GM10847 (cell line): ENCODE results near the gene SDK1.

Source experiments
- POLR2A ChIP-seq: IDR thresholded peaks from 2 replicates; pipeline ENCODE4 v1.6.1; 2011; ENCODE audit not compliant: insufficient read length; ENCODE audit errors: extremely low read depth

SDK1 gene

DNA sequence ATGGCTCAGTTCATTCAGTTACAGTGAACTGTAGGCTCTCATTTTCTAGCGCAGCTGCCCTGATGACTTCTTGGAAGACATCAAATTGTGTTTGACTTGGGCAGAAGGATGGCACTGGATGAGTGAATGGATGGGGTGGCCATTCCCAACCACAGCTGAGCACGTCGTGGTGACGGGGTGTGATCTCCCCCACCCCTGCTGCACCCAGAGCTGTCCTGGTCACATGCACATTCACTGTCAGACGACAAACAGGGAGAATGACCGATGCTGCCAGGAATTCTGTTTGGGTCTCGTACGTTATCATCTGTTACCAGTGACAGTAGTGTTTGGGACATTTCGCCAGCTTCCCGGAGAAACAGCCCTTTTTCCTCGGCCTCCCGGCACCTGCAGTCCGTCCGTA is 623.2 kb downstream of the SDK1 start:
- no peak for TF ChIP-seq POLR2A

DNA sequence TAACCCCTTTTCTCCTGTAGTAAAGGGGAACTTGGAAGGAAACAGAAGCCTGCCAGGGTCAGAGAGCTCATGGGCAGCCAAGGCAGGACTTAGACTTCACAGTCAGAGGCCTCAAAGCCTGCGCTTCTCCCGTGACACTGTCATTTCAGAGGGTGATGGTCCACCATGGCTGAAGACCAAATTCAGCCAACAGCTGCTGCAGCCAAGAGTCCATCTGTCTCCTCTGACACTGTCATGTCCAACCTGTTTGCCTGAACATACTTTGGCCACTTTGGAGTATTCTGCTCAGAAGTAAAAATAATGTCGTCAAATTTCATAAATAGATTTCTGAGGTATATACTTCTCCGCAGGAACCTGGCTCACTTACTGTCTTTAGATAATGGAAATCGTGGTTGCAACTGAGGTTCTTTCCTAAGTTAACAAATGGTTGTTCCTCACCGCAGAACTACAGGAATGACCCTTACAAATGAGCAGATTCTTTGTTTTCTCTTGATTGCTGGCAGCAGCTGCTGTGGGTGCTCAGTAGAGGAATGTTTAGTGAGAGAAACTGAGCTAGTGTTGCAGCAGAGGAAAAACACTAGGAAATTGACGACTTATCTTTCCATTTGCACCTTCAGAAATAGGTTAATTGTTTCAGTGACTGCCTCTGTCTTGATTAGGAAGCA is 626.5 kb downstream of the SDK1 start:
- TF ChIP-seq POLR2A, result no peak

GRCh38 chr7:3928727-3929515 is 627.9 kb downstream of the SDK1 start:
- no peak for TF ChIP-seq POLR2A

DNA sequence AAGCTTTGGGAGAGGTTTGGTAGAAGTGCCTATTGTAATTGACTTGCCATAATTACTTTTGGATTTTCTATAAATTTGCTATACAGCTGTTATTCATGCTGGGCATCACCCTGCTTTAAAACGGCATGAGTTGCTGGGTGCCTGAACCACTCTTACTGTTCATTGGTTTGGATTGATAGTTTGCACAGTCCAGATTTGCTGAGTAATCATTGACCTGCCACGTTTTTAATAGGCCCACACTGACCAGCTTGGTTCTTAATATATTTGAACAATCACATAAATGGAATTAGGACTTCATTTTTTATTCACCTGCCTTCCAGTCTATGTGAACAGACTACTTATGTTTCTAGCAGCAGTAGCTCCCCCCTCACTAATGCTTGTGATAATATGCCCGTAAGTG is 630.8 kb downstream of the SDK1 start:
- TF ChIP-seq POLR2A, result no peak

DNA sequence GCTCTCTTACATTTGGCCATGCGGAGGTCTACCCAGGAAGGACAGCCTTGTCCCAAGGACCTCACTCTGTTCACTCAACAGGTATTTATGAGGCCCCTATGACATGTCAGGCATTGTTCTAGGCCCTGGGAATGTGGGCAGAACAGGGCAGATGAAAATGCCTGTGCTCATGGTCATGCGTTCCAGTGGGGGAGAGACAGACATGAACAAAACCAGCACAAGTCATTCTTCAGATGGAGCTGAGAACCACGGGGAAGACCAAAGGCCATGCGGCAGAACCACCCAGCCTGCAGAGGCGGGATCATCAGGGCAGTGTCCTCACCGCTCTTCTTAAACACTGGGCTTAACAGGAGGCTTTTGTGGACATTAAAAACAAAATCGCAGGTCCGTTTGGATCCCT is 636.1 kb downstream of the SDK1 start:
- TF ChIP-seq POLR2A, result no peak

- TF ChIP-seq POLR2A, result no peak
Measured at GRCh38 chr7:3937605-3938004, 636.6 kb downstream of the SDK1 start.

GRCh38 chr7:3942276-3942675 is 641.2 kb downstream of the SDK1 start:
- TF ChIP-seq POLR2A, result no peak

- no peak for TF ChIP-seq POLR2A
Measured at GRCh38 chr7:3942816-3943745, 642.0 kb downstream of the SDK1 start.

DNA sequence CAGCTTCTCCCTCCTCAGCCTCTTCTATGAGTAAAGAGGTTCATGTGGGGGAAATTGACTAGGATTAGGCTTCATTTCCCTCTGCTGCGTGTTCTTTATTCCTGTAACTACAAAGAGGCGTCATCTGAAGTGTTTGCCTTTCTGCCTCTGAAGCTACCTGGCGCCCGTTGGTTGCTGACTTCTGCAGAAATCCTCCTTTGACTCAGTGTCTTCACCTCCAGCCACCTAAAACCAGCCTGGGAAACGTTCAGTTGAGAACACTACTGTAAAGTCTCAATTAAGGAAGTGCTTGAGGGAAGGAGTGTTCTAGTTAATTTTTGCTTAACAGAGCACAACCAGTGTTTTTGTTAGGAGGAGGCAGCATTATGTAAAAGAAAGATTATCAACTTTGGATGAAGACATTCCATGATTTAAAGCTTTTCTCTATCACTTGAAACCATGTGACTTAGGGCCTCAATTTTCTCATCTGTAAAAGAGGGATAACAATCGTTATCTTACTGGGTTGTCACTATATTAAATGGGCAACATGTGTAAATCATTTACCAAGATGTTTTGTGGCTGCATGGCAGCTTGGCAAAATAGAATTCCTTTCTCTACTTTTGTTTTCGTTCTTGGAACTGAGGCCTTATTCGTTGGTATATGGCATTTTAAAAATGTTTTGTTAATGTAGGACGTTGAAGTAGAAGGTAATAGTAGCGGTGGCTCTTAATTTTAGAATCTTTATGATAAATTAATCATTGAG is 642.9 kb downstream of the SDK1 start:
- no peak for TF ChIP-seq POLR2A

DNA sequence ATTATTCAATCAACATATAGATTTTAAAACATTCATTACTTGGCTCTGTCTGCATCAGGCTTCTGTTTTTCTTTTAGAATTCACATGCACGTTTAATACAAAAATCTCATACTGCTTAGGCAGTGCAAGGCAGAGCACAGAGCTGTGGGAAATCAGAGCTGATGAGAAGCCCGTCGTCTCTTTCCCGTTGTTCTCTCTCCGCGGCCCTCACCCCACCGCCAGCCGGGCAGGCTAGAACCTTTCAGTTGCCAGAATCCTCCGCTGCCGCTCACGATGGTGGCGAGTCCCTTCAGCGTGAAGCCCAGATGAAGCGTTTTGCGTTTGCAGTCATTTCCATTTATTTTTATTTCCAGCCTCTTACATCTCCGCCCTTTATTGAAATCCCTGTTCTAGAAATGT is 648.2 kb downstream of the SDK1 start:
- TF ChIP-seq POLR2A, result no peak

DNA sequence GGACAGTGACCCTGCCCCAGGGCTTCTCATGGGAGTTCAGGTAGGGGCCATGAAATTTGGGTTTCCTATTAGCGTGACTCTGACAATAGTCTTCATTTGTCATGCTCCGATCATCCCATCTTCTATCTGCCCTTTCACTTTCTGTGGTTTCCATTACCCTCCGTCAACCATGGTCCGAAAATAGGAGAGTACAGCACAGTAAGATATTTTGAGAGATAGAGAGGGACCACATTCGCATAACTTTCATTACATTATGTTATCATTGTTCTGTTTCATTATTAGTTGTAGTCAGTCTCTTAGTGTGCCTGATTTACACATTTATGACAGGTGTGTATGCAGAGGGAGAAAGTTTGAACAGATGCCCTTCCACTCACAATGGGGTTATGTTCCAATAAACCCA is 649.2 kb downstream of the SDK1 start:
- no peak for TF ChIP-seq POLR2A

- TF ChIP-seq POLR2A, result no peak
Measured at GRCh38 chr7:3951316-3952055, 650.4 kb downstream of the SDK1 start.

DNA sequence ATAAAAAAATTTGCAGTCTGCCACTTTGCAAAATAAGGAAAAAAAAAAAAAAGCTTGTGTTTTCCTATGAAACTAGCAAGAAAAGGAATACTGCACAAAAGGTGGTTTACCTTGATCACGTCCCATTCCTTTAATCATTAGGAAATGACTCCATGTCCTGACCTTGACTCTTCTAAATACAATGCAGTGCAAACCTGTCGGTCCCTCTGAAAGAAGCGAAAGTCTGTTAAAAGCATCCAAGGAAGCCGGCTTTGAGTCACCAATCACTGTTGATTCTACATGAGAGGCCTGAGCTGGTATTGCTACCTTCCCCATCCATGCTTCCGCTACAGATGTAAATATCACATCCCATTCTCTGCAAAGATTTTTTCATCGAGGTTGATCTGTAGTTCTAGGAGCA is 652.1 kb downstream of the SDK1 start:
- no peak for TF ChIP-seq POLR2A

GRCh38 chr7:3953946-3954345 is 652.9 kb downstream of the SDK1 start:
- no peak for TF ChIP-seq POLR2A
